ENCODE results near the gene SRRM2.

Gene SRRM2

DNA sequence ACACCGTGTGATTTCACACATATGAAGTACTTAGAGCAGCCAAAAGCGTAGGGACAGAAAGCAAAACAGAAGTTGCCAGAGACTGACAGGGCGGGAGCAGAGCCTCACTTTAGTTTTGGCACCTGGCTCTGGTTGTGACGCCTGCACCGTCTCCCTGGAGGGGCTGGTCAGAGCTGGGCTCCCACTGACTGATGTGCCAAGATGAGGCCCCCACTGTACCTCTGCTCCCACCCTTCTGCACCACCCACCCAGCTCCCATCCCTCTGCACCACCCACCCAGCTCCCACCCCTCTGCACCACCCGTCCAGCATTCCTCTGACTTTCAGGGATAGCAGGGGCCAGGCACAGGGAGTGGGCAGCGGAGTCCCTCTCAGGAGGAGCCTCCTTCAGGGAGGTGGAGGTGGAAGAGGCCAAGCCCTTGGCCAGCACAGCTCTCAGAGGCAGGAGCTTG lies 61.4 kb downstream of the SRRM2 start:
- Histone ChIP-seq H2AFZ (ENCODE audit: low read depth, low read length) (no peak overlapping the region), H3K9me3 (ENCODE audit: insufficient read depth, low read length) (no peaks in the 10 kb centered on the region), H3K4me1 (ENCODE audit: low read length) (no peaks in the 10 kb centered on the region), H4K20me1 (ENCODE audit: insufficient read depth, low read length) (no peaks in the 10 kb centered on the region), H3K27me3 (ENCODE audit: low read depth, low read length) (peaks cover 7% of the 10 kb centered on the region; the same call in 1 of the 2 replicates), H3K27ac (ENCODE audit: low read length) (no peak overlapping the region), H3K4me2 (ENCODE audit: low read length) (no peak overlapping the region), H3K36me3 (replicated peaks; ENCODE audit: low read depth, low read length) (no peaks in the 10 kb centered on the region), H3K79me2 (ENCODE audit: low read length) (no peaks in the 10 kb centered on the region), H3K9ac (ENCODE audit: low read length) (no peak overlapping the region), H3K4me3 (ENCODE audit: low read length) (no peak overlapping the region)
- TF ChIP-seq, protein P1, sequence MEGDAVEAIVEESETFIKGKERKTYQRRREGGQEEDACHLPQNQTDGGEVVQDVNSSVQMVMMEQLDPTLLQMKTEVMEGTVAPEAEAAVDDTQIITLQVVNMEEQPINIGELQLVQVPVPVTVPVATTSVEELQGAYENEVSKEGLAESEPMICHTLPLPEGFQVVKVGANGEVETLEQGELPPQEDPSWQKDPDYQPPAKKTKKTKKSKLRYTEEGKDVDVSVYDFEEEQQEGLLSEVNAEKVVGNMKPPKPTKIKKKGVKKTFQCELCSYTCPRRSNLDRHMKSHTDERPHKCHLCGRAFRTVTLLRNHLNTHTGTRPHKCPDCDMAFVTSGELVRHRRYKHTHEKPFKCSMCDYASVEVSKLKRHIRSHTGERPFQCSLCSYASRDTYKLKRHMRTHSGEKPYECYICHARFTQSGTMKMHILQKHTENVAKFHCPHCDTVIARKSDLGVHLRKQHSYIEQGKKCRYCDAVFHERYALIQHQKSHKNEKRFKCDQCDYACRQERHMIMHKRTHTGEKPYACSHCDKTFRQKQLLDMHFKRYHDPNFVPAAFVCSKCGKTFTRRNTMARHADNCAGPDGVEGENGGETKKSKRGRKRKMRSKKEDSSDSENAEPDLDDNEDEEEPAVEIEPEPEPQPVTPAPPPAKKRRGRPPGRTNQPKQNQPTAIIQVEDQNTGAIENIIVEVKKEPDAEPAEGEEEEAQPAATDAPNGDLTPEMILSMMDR (IDR thresholded peaks at IDR 0.05; ENCODE audit: low read depth, low read length): no peak
- TF ChIP-seq EZH2phosphoT487 (IDR thresholded peaks at IDR 0.05; ENCODE audit: low read depth): no peak

DNA sequence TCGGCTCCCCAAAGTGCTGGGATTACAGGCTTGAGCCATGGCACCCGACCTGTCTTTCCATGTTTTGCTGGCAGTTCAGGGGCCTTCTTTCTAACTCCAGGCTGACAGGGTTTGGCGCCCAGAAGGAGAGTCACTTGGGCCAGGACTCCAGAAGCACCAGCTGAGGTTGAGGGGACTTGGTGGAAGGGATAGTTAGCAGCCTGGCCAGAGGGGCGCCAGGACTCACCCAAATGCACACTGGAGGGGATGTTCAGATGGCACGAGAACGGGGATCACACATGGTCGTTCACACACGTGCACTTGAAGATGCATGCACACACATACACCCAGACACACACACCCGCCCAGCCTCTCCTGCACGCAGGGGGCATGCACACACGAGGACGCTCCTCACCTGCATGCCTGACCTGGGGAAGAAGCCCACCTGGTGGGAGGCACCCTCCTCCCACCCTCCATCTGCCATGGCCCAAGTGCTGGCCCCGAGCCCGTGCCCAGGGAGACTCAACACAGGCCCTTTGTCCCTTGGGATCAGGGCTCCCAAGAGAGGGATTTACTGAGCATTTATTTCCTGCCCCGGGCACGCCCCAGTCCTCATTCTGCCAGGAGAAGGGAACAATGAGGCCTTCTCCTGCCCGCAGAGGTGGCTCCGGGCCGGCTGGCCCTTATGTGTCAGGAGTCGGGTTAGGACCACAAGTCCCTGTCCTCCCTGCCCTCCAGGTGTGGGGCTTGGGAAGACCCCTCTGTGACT lies 62.3 kb downstream of the SRRM2 start:
- H3K4me2 ChIP-seq (ENCODE audit: low read length): no peak overlapping the region
- TF ChIP-seq, protein P1 (IDR thresholded peaks at IDR 0.05; ENCODE audit: low read depth, low read length): no peak
- no peak for TF ChIP-seq EZH2phosphoT487 (IDR thresholded peaks at IDR 0.05; ENCODE audit: low read depth)
- H3K4me1 ChIP-seq (ENCODE audit: low read length): no peaks in the 10 kb centered on the region
- H2AFZ ChIP-seq (ENCODE audit: low read depth, low read length): no peak overlapping the region
- H3K4me3 ChIP-seq (ENCODE audit: low read length): no peak overlapping the region
- no peak overlapping the region for H3K27ac ChIP-seq (ENCODE audit: low read length)
- no peak overlapping the region for H3K9ac ChIP-seq (ENCODE audit: low read length)
- no peaks in the 10 kb centered on the region for H3K79me2 ChIP-seq (ENCODE audit: low read length)
- no peaks in the 10 kb centered on the region for H4K20me1 ChIP-seq (ENCODE audit: insufficient read depth, low read length)
- no peaks in the 10 kb centered on the region for H3K36me3 ChIP-seq (replicated peaks; ENCODE audit: low read depth, low read length)
- H3K27me3 ChIP-seq (ENCODE audit: low read depth, low read length): peaks cover 6% of the 10 kb centered on the region; the same call in 1 of the 2 replicates
- no peaks in the 10 kb centered on the region for H3K9me3 ChIP-seq (ENCODE audit: insufficient read depth, low read length)

DNA sequence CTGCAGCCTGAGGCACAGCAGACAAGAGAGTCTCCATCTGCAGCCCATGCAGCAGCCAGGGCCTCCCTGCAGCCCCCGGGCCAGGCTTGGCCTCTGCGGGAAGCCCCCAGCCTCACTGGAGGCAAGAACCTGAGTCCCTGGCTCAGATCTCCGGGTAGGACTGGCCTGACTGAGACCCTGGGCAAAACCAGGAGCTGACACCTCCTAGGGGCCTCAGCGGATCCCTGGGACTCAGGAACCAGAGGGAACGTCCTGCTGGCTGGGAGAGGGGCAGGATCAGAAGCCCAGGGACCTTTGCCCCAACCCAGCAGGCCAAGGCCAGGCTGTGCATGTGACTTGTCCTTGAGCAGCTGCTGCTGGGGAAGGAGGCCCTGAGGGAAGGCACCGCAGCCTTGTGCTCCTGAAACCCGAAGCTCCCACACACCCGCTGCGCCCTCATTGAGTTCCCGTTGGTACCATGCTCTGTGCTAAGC lies 62.9 kb downstream of the SRRM2 start:
- Histone ChIP-seq H3K27ac (ENCODE audit: low read length) (no peak overlapping the region), H3K4me2 (ENCODE audit: low read length) (no peak overlapping the region), H3K9me3 (ENCODE audit: insufficient read depth, low read length) (no peaks in the 10 kb centered on the region), H4K20me1 (ENCODE audit: insufficient read depth, low read length) (no peaks in the 10 kb centered on the region), H3K36me3 (replicated peaks; ENCODE audit: low read depth, low read length) (no peaks in the 10 kb centered on the region), H3K27me3 (ENCODE audit: low read depth, low read length) (peaks cover 3% of the 10 kb centered on the region; the same call in 1 of the 2 replicates), H3K4me1 (ENCODE audit: low read length) (no peaks in the 10 kb centered on the region), H3K9ac (ENCODE audit: low read length) (no peak overlapping the region), H3K79me2 (ENCODE audit: low read length) (no peaks in the 10 kb centered on the region), H2AFZ (ENCODE audit: low read depth, low read length) (no peak overlapping the region), H3K4me3 (ENCODE audit: low read length) (no peak overlapping the region)
- TF ChIP-seq EZH2phosphoT487 (IDR thresholded peaks at IDR 0.05; ENCODE audit: low read depth): no peak
- TF ChIP-seq, protein P1 (IDR thresholded peaks at IDR 0.05; ENCODE audit: low read depth, low read length): no peak

DNA sequence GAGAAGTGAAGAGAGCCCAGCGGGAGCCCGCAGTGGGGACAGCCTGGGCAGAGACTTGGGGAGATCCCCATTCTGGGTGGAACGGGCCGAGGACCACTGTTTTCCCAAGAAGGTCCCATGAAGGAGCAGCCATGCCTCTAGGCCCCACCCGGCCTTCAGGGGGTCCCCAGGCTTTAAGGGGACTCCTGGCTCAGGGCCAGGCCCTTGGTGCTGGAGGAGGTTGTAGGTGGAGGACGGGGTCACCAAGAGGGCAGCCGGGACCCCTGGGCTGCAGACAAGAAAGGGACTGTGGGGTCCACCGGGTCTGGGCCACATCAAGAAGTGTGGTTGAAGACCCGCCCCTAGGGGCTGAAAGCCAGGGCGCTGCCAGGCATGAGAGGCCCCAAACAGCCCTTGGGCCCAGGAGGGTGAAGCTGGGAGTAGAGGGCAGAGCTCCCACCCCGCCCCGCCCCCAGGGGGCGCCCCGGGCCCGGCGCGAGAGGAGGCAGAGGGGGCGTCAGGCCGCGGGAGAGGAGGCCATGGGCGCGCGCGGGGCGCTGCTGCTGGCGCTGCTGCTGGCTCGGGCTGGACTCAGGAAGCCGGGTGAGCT lies 64.4 kb downstream of the SRRM2 start, which contains the start of gene PRSS21:
Gene PRSS21 (plus strand): TSS at position 487 of the 589 bp plus-strand sequence. CDS start 32 bp downstream, at position 519.
- no peak within 1 kb of the TSS for H3K4me2 ChIP-seq (ENCODE audit: low read length)
- no peak within 1 kb of the TSS for H2AFZ ChIP-seq (ENCODE audit: low read depth, low read length)
- no peaks in the 10 kb centered on the region for H3K9me3 ChIP-seq (ENCODE audit: insufficient read depth, low read length)
- no peak within 1 kb of the TSS for H3K4me3 ChIP-seq (ENCODE audit: low read length)
- TF ChIP-seq EZH2phosphoT487 (IDR thresholded peaks at IDR 0.05; ENCODE audit: low read depth): no peak
- TF ChIP-seq, protein P1 (IDR thresholded peaks at IDR 0.05; ENCODE audit: low read depth, low read length): no peak
- H3K27me3 ChIP-seq (ENCODE audit: low read depth, low read length): peaks cover 2% of the 10 kb centered on the region; the same call in 1 of the 2 replicates
- no peak within 1 kb of the TSS for H3K27ac ChIP-seq (ENCODE audit: low read length)
- H3K36me3 ChIP-seq (replicated peaks; ENCODE audit: low read depth, low read length): no peaks in the 10 kb centered on the region
- no peaks in the 10 kb centered on the region for H3K4me1 ChIP-seq (ENCODE audit: low read length)
- no peaks in the 10 kb centered on the region for H3K79me2 ChIP-seq (ENCODE audit: low read length)
- no peak within 1 kb of the TSS for H3K9ac ChIP-seq (ENCODE audit: low read length)
- H4K20me1 ChIP-seq (ENCODE audit: insufficient read depth, low read length): no peaks in the 10 kb centered on the region
